HL-60 (cell line): Measurements from ENCODE around the gene FAF1.

ENCODE experiments used
- DNase-seq, 2 experiments: peaks; one replicate each; pipeline ENCODE4 v3.0.0-alpha.2; 2010 to 2020; ENCODE audit warnings: low read depth in 1 of 2, low spot score in 1 of 2
- H3K27ac ChIP-seq: fragments of 250-450 bp; sonication (Bioruptor Pico); replicated peaks from 2 replicates; pipeline ENCODE4 v1.5.1; 2020; ENCODE audit warnings: mild to moderate bottlenecking, moderate library complexity
- H3K27me3 ChIP-seq: fragments of 250-450 bp; sonication (Bioruptor Pico); 2 replicates; pipeline ENCODE4 v1.5.1; 2021; ENCODE audit warnings: mild to moderate bottlenecking, moderate library complexity; ENCODE audit not compliant: insufficient read depth, poor library complexity, severe bottlenecking
- H3K4me3 ChIP-seq: replicated peaks from 2 replicates; pipeline ENCODE4 v1.5.1; 2011; ENCODE audit warnings: mild to moderate bottlenecking, control low read depth, low read length; ENCODE audit not compliant: insufficient read depth
- CTCF ChIP-seq: IDR thresholded peaks from one replicate; pipeline ENCODE4 v1.5.1; 2011; ENCODE audit warnings: low read length, control low read depth, inconsistent platforms; ENCODE audit not compliant: insufficient read depth
- GABPA ChIP-seq: IDR thresholded peaks from 2 replicates; pipeline ENCODE4 v1.6.1; 2012; ENCODE audit warnings: low read depth
- POLR2AphosphoS5 ChIP-seq: IDR thresholded peaks from 2 replicates; pipeline ENCODE4 v1.6.1; 2012; ENCODE audit warnings: low read depth
- REST ChIP-seq: IDR thresholded peaks from 2 replicates; pipeline ENCODE4 v1.6.1; 2012; ENCODE audit warnings: low read depth; ENCODE audit not compliant: insufficient replicate concordance
- SPI1 ChIP-seq: IDR thresholded peaks from 2 replicates; pipeline ENCODE4 v1.6.1; 2012; ENCODE audit warnings: low read depth, mild to moderate bottlenecking, borderline replicate concordance

FAF1 gene

GRCh38 chr1:50568782-50569181 is 391.3 kb downstream of the FAF1 start:
- Histone ChIP-seq H3K27ac (no peak overlapping the region), H3K4me3 (no peak overlapping the region), H3K27me3 (no peaks in the 10 kb centered on the region)
- DNase-seq: no peak
- TF ChIP-seq SPI1 (no peak), GABPA (no peak), REST (no peak), CTCF (no peak), POLR2AphosphoS5 (no peak)

GRCh38 chr1:50566405-50566804 is 393.7 kb downstream of the FAF1 start:
- DNase-seq: no peak
- Histone ChIP-seq H3K27me3 (no peaks in the 10 kb centered on the region), H3K4me3 (no peak overlapping the region), H3K27ac (no peak overlapping the region)
- no peak for TF ChIP-seq SPI1
- TF ChIP-seq POLR2AphosphoS5: no peak
- TF ChIP-seq REST: no peak
- TF ChIP-seq GABPA: no peak
- TF ChIP-seq CTCF: no peak

GRCh38 chr1:50564417-50564816 is 395.6 kb downstream of the FAF1 start:
- Histone ChIP-seq H3K27ac (no peak overlapping the region), H3K27me3 (no peaks in the 10 kb centered on the region), H3K4me3 (no peak overlapping the region)
- DNase-seq: no peak
- TF ChIP-seq CTCF (no peak), POLR2AphosphoS5 (no peak), REST (no peak), SPI1 (no peak), GABPA (no peak)
